Naive thymus-derived CD8-positive, alpha-beta T cell (primary cell): ENCODE results near the gene PRCC. TPM values are rescaled to one million over a fixed set of nuclear protein-coding genes. Genes with fewer than 3 reads are reported as not detected.

ENCODE experiments used
- ATAC-seq, 2 donors: fragments of 150-1000 bp; cut with Tn5 transposase in 1 of 2; sonication (Bioruptor Pico), chemical (Tn5 transposase) in 1 of 2; 1 replicate in 1 of 2; 2 replicates in 1 of 2; pipeline ENCODE4 v1.10.0; 2021; ENCODE audit warnings: mild to moderate bottlenecking in 2 of 2, moderate library complexity in 2 of 2
- POLR2A ChIA-PET: fragments of 350-600 bp; sonication (Branson Sonifier 250); formaldehyde crosslinking; loops from one replicate; lab custom pipeline; 2021; ENCODE audit warnings: antibody characterized with exemption; lab: Charles Lee
- DNase-seq, 10 donors: peaks; one replicate each; pipeline versions ENCODE4 v3.0.0 to v3.0.0-alpha.2; 2020 to 2022
- H3K27ac Mint-ChIP-seq, 10 donors: one replicate each; pipeline ENCODE4 v1.8.0; 2020 to 2022; ENCODE audit warnings: mild to moderate bottlenecking in 10 of 10, mixed read lengths in 10 of 10, moderate library complexity in 4 of 10, inconsistent platforms in 1 of 10
- H3K27me3 Mint-ChIP-seq, 5 donors: one replicate each; pipeline ENCODE4 v1.8.0; 2021 to 2022; ENCODE audit warnings: mixed read lengths in 5 of 5
- H3K36me3 Mint-ChIP-seq, 3 donors: one replicate each; pipeline ENCODE4 v1.8.0; 2020 to 2022; ENCODE audit warnings: mixed read lengths in 3 of 3, mild to moderate bottlenecking in 2 of 3, inconsistent platforms in 1 of 3
- H3K4me1 Mint-ChIP-seq, 4 donors: one replicate each; pipeline ENCODE4 v1.8.0; 2021 to 2022; ENCODE audit warnings: mixed read lengths in 4 of 4
- H3K4me3 Mint-ChIP-seq, 10 donors: one replicate each; pipeline ENCODE4 v1.8.0; 2020 to 2022; ENCODE audit warnings: mild to moderate bottlenecking in 10 of 10, mixed read lengths in 10 of 10, moderate library complexity in 6 of 10, inconsistent platforms in 1 of 10
- H3K9me3 Mint-ChIP-seq, 9 donors: one replicate each; pipeline ENCODE4 v1.8.0; 2020 to 2022; ENCODE audit warnings: mixed read lengths in 9 of 9, mild to moderate bottlenecking in 3 of 9, inconsistent platforms in 1 of 9, moderate library complexity in 1 of 9
- polyA plus RNA-seq, 3 donors: library from polyadenylated mRNA; unstranded; fragments of 300-500 nt; fragmentation: Illumina TruSeq; gene quantifications; one replicate each; pipeline ENCODE4 v1.2.3, GENCODE V29; 2021
- total RNA-seq, 8 experiments: library from RNA in 2 of 8; stranded (reverse) in 2 of 8; gene quantifications; one replicate each; pipeline ENCODE4 v1.2.3 and lab custom pipeline; 2021 to 2026

Gene PRCC
- total and polyA plus RNA-seq, 5 experiments from 2014 or later, result 22.9 to 64.0 (median 55.7) TPM

DNA sequence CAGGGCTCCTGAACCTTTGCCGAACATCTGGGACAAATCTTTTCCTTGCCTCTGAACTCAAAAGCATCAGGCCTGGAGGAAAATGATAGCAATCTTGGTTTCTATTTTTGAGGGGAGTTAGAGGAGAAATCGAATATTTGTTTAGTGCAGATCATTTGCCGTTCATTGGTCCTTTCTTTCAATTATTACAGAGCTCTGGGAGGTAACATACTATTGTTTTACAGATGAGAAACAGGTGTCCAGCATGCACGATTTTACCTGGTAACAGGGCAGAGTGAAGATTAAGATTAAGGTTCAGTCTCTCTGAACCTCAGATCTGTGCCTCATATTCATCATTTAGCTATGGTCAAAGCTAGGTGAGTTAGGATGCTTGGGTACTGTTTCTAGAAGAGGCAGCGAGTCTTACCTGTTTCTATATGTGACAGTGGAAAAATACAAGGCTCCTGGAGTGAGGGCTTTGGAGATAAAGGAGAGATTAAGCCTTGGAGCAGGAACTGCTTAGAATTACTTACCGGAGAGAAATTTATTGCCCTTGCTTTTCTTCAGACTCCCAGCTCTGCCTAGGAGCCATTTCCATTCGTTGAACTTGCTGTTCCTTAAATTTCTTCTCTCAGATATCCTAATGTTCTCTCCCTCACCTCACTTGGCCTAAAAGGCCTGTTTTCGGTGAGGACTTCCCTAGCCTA lies 1.4 kb downstream of the PRCC start:
- H3K9me3 Mint-ChIP-seq, result no peaks in the 10 kb centered on the region
- no peak for DNase-seq
- no peak overlapping the region for H3K4me3 Mint-ChIP-seq
- POLR2A ChIA-PET, result interaction anchor here (0.8 to 4.6 kb wide), 5 partner anchors 16 to 43 kb away, joined by 3 to 104 read pairs (median 35); partner anchors contain the start of genes HDGF, ISG20L2, METTL25B and MRPL24
- no peak for ATAC-seq
- H3K36me3 Mint-ChIP-seq, result peaks cover 0 to 37% (median 8%) of the 10 kb centered on the region in 3 donors
- peak overlapping the region in 2 of 10 donors; percentile 60 to 71 for H3K27ac Mint-ChIP-seq
- no peaks in the 10 kb centered on the region for H3K27me3 Mint-ChIP-seq
- H3K4me1 Mint-ChIP-seq, result peaks cover 34 to 55% (median 52%) of the 10 kb centered on the region in 4 donors

- peaks cover 32 to 72% (median 69%) of the 10 kb centered on the region in 4 donors for H3K4me1 Mint-ChIP-seq
Observed at GRCh38 chr1:156772222-156772621, 4.9 kb downstream of the PRCC start.

DNA sequence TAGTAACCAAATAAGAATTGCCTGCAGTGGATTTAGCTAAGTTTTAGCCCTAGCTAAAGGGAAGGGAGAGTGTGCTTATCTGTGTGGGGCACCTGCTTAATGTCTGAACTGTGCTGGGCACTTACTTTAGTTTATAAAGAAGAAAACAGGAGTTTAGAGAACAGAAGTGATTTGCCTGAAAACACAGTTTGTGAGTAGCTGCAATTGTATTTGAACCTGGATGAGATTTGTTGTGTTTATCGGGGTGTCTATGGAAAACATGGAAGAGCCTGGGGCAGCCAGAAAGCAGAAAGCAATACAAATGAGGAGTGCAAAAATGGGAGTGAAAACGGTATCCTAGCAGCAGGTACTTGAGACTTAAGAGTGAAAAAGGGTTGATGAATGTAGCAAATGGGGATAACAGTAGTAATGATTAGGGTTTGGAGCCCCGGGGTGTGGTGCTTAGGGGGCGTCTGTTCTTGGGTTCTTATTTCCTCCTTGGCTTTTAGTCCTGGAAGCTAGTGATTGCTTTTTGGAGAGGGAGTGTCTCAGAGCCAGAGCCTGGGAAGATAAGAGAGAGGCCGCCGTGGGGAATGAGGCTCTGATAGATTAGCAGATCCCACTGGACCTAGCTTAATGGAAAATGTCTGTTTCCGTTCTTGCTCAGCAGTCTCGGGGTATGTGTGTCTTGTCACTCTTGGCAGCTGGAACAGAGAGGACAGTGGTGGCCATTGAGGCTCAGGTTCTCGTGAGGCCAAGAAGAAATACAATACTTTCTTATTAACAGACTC lies 5.6 kb downstream of the PRCC start:
- Mint-ChIP-seq H3K27ac (peak overlapping the region in 4 of 10 donors; percentile 3 to 40 (median 34)), H3K9me3 (no peaks in the 10 kb centered on the region), H3K27me3 (no peaks in the 10 kb centered on the region), H3K4me3 (peak overlapping the region in 1 of 10 donors; percentile 21), H3K36me3 (peaks cover 0 to 46% (median 8%) of the 10 kb centered on the region in 3 donors), H3K4me1 (peaks cover 37 to 79% (median 76%) of the 10 kb centered on the region in 4 donors)
- DNase-seq, result no peak
- ATAC-seq, result no peak
- POLR2A ChIA-PET, result interaction anchor here (0.8 kb wide), 1 partner anchor 44 kb away, joined by 3 read pairs; the partner anchor contains the start of gene SH2D2A

More at GRCh38 chr1:156772222-156772621, 4.9 kb downstream of the PRCC start:
- H3K9me3 Mint-ChIP-seq, result no peaks in the 10 kb centered on the region
- H3K36me3 Mint-ChIP-seq, result peaks cover 0 to 44% (median 8%) of the 10 kb centered on the region in 3 donors
- DNase-seq, result no peak
- no peak overlapping the region for H3K4me3 Mint-ChIP-seq
- peak overlapping the region in 2 of 10 donors; percentile 28 to 72 for H3K27ac Mint-ChIP-seq
- no peaks in the 10 kb centered on the region for H3K27me3 Mint-ChIP-seq
- no peak for ATAC-seq
- POLR2A ChIA-PET, result interaction anchor here (0.5 to 0.8 kb wide), 3 partner anchors 44 to 389 kb away, joined by 3 read pairs; partner anchors contain the start of gene SH2D2A

- no peaks in the 10 kb centered on the region for H3K27me3 Mint-ChIP-seq
- DNase-seq (no peak), ATAC-seq (peak; percentile 36 to 40)
- H3K4me1 Mint-ChIP-seq, result peaks cover 37 to 78% (median 77%) of the 10 kb centered on the region in 4 donors
- H3K4me3 Mint-ChIP-seq, result peak overlapping the region in 1 of 10 donors; percentile 18
- POLR2A ChIA-PET, result no interaction called here
- H3K36me3 Mint-ChIP-seq, result peaks cover 0 to 51% (median 8%) of the 10 kb centered on the region in 3 donors
- H3K27ac Mint-ChIP-seq, result peak overlapping the region in 3 of 10 donors; percentile 10 to 39 (median 38)
- no peaks in the 10 kb centered on the region for H3K9me3 Mint-ChIP-seq
Observed at GRCh38 chr1:156773607-156774006, 6.3 kb downstream of the PRCC start.

GRCh38 chr1:156775799-156776198 lies 8.5 kb downstream of the PRCC start:
- peaks cover 27 to 60% (median 58%) of the 10 kb centered on the region in 4 donors for H3K4me1 Mint-ChIP-seq
- peaks cover 0 to 43% (median 4%) of the 10 kb centered on the region in 3 donors for H3K36me3 Mint-ChIP-seq
- DNase-seq, result no peak
- ATAC-seq, result no peak
- peak overlapping the region in 2 of 10 donors; percentile 1 to 31 for H3K4me3 Mint-ChIP-seq
- H3K27ac Mint-ChIP-seq, result peak overlapping the region in 6 of 10 donors; percentile 15 to 75 (median 44)
- H3K27me3 Mint-ChIP-seq, result no peaks in the 10 kb centered on the region
- H3K9me3 Mint-ChIP-seq, result no peaks in the 10 kb centered on the region
- POLR2A ChIA-PET, result interaction anchor here (0.7 kb wide), 1 partner anchor 1047 kb away, joined by 6 read pairs; no protein-coding TSS in a partner anchor

DNA sequence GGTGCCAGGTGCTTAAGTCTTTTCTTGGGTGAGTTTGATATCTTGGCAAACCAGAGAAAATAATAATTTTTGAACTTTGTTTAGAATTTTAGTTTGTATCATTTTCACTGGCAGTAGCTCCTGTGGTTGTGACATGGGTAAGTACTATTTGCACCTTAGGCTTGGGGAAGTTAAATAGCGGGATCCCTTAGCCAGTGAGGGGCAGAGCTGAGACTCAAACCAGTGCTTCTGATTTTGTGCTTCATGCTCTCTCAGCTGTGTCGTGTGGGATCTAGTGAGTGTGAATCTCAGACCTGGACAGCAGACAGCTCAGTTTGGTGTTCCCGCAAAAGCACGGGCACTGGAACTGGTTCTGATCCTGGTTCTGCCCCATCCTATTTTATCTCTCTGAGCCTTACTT lies 9.6 kb downstream of the PRCC start:
- H3K4me3 Mint-ChIP-seq, result peak overlapping the region in 1 of 10 donors; percentile 65
- H3K27me3 Mint-ChIP-seq, result no peaks in the 10 kb centered on the region
- H3K9me3 Mint-ChIP-seq, result no peaks in the 10 kb centered on the region
- peak overlapping the region in 9 of 10 donors; percentile 1 to 70 (median 14) for H3K27ac Mint-ChIP-seq
- ATAC-seq (no peak), DNase-seq (no peak)
- H3K4me1 Mint-ChIP-seq, result peaks cover 27 to 63% (median 55%) of the 10 kb centered on the region in 4 donors
- POLR2A ChIA-PET, result no interaction called here
- H3K36me3 Mint-ChIP-seq, result peaks cover 5 to 48% (median 5%) of the 10 kb centered on the region in 3 donors

- H3K4me1 Mint-ChIP-seq, result peaks cover 27 to 62% (median 50%) of the 10 kb centered on the region in 4 donors
- H3K27me3 Mint-ChIP-seq, result no peaks in the 10 kb centered on the region
- no peaks in the 10 kb centered on the region for H3K9me3 Mint-ChIP-seq
- peak overlapping the region; percentile 8 to 70 (median 52) for H3K27ac Mint-ChIP-seq
- POLR2A ChIA-PET, result no interaction called here
- ATAC-seq (peak in 1 of 2 donors; percentile 35), DNase-seq (no peak)
- H3K4me3 Mint-ChIP-seq, result peak overlapping the region in 5 of 10 donors; percentile 1 to 29 (median 16)
- peaks cover 5 to 48% (median 9%) of the 10 kb centered on the region in 3 donors for H3K36me3 Mint-ChIP-seq
Observed at GRCh38 chr1:156777573-156777972, 10.2 kb downstream of the PRCC start.

DNA sequence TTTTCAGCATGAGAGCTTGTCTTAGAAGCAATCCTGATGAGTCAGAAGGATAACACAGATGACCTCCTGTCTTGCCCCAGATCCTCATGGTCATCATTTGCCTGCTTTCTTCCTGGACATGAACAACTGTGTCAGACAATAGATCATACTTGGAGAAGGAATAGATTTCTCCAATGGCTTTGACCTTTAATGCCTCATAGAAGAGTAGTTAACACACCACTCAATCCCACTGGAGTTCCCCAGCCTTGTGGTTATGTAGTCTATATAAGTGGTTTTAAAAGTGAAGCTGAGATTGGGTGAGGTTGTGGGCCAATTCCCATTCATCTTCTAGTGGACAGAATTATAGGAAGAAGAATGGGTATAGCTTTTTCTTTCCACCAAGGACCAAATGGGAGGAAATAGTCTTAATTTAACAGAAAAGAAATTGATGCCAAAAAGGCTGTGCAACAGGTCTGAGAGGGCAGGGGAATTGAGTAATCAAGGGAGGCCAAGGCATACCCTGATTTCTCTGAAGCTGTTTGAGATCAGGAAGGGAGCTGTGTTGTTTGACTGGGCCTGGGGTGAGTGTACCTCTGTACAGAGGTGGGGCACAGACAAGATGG lies 14.4 kb downstream of the PRCC start:
- no peaks in the 10 kb centered on the region for H3K9me3 Mint-ChIP-seq
- H3K27ac Mint-ChIP-seq, result peak overlapping the region in 4 of 10 donors; percentile 13 to 56 (median 36)
- DNase-seq (no peak), ATAC-seq (no peak)
- H3K36me3 Mint-ChIP-seq, result peaks cover 5 to 68% (median 16%) of the 10 kb centered on the region in 3 donors
- peaks cover 22 to 42% (median 33%) of the 10 kb centered on the region in 4 donors for H3K4me1 Mint-ChIP-seq
- POLR2A ChIA-PET, result interaction anchor here (0.5 to 1.1 kb wide), 2 partner anchors 11 to 68 kb away, joined by 3 read pairs; no protein-coding TSS in a partner anchor
- H3K4me3 Mint-ChIP-seq, result no peak overlapping the region
- no peaks in the 10 kb centered on the region for H3K27me3 Mint-ChIP-seq

DNA sequence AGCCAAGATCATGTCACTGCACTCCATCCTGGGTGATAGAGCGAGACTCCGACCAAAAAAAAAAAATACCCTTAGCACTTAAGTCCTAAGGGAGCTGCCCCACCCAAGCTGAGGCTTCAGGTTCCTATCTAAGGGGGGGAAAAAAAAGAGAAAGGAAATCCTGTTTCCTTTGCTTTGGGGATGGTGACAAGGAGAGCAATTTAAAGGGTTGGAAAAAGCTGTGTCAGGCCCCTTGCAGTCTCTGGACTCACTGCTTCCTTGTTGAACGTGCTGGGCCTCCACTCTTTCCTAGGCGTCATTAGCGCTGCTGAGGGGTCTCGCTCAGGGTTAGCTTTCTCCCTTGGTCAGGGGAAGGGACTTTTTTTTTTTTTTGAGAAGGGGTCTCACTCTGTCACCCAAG lies 18.1 kb downstream of the PRCC start:
- DNase-seq, result no peak
- POLR2A ChIA-PET, result interaction anchor here (0.7 kb wide), 1 partner anchor 74 kb away, joined by 3 read pairs; no protein-coding TSS in a partner anchor
- ATAC-seq, result no peak
- Mint-ChIP-seq H3K4me3 (no peak overlapping the region), H3K36me3 (peaks cover 5 to 89% (median 25%) of the 10 kb centered on the region in 3 donors), H3K27me3 (no peaks in the 10 kb centered on the region), H3K27ac (no peak overlapping the region), H3K9me3 (no peaks in the 10 kb centered on the region), H3K4me1 (peaks cover 3 to 39% (median 26%) of the 10 kb centered on the region in 4 donors)

DNA sequence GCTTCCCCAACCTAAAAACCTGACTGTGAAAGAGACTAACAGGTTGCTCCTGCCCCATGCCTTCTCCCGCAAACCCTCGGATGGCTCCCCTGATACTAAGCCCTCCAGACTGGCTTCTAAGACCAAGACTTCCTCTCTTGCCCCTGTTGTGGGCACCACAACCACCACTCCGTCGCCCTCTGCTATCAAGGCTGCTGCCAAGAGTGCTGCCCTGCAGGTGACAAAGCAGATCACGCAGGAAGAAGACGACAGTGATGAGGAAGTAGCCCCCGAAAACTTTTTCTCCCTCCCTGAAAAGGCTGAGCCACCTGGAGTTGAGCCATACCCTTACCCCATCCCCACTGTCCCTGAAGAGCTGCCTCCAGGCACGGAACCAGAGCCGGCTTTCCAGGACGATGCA lies 19.3 kb downstream of the PRCC start:
- peak overlapping the region in 7 of 10 donors; percentile 10 to 90 (median 35) for H3K27ac Mint-ChIP-seq

DNA sequence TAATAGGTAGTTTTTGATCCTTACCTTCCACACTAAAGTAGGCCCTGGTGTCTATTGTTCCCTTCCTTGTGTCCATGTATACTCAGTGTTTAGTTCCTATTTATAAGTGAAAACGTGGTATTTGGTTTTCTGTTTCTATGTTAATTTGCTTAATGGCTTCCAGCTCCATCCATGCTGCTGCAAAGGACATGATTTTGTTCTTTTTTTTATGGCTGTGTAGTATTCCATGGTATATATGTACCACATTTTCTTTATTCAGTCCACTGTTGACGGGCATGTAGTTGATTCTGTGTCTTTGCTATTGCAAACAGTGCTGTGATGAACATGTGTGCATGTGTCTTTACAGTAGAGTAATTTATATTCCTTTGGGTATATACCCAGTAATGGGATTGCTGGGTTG lies 20.8 kb downstream of the PRCC start:
- POLR2A ChIA-PET, result interaction anchor here (0.7 kb wide), 1 partner anchor 215 kb away, joined by 3 read pairs; no protein-coding TSS in a partner anchor
- H3K27me3 Mint-ChIP-seq, result no peaks in the 10 kb centered on the region
- no peak overlapping the region for H3K4me3 Mint-ChIP-seq
- peaks cover 2 to 88% (median 15%) of the 10 kb centered on the region in 3 donors for H3K36me3 Mint-ChIP-seq
- no peaks in the 10 kb centered on the region for H3K9me3 Mint-ChIP-seq
- H3K4me1 Mint-ChIP-seq, result peaks cover 3 to 25% (median 15%) of the 10 kb centered on the region in 4 donors
- no peak for DNase-seq
- H3K27ac Mint-ChIP-seq, result peak overlapping the region in 1 of 10 donors; percentile 25
- no peak for ATAC-seq

More for the DNA sequence above, 19.3 kb downstream of the PRCC start:
- H3K27me3 Mint-ChIP-seq, result no peaks in the 10 kb centered on the region
- H3K36me3 Mint-ChIP-seq, result peaks cover 2 to 89% (median 22%) of the 10 kb centered on the region in 3 donors
- H3K4me3 Mint-ChIP-seq, result no peak overlapping the region
- no peak for ATAC-seq
- H3K9me3 Mint-ChIP-seq, result no peaks in the 10 kb centered on the region
- DNase-seq, result no peak
- peaks cover 3 to 30% (median 21%) of the 10 kb centered on the region in 4 donors for H3K4me1 Mint-ChIP-seq
- POLR2A ChIA-PET, result interaction anchor here (1.0 kb wide), 1 partner anchor 71 kb away, joined by 3 read pairs; no protein-coding TSS in a partner anchor
